ENCODE data around the gene SPPL3.
"Not testable (repeated sequence)": the region's sequence is repeated elsewhere in the genome, so short reads cannot be mapped to it uniquely, and the experiment has no call there.

The SPPL3 gene

GRCh38 chr12:120841525-120841924 lies 62.6 kb downstream of the SPPL3 start:
- in situ Hi-C loops (cut with HindIII; ENCODE audit: low pct_ligation_motif_present, low sequenced_read_pairs), result no loop called here
- Histone ChIP-seq H3K36me3 (replicated peaks) (no peaks in the 10 kb centered on the region), H3K27ac (no peak overlapping the region), H3K27me3 (replicated peaks) (no peaks in the 10 kb centered on the region), H3K4me3 (ENCODE audit: low read depth, low read length) (no peak overlapping the region)
- no peak for DNase-seq
- TF ChIP-seq, protein P1, sequence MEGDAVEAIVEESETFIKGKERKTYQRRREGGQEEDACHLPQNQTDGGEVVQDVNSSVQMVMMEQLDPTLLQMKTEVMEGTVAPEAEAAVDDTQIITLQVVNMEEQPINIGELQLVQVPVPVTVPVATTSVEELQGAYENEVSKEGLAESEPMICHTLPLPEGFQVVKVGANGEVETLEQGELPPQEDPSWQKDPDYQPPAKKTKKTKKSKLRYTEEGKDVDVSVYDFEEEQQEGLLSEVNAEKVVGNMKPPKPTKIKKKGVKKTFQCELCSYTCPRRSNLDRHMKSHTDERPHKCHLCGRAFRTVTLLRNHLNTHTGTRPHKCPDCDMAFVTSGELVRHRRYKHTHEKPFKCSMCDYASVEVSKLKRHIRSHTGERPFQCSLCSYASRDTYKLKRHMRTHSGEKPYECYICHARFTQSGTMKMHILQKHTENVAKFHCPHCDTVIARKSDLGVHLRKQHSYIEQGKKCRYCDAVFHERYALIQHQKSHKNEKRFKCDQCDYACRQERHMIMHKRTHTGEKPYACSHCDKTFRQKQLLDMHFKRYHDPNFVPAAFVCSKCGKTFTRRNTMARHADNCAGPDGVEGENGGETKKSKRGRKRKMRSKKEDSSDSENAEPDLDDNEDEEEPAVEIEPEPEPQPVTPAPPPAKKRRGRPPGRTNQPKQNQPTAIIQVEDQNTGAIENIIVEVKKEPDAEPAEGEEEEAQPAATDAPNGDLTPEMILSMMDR (IDR thresholded peaks at IDR 0.05; ENCODE audit: low read depth, low read length, missing control alignments), result no peak

GRCh38 chr12:120839503-120839902 lies 64.7 kb downstream of the SPPL3 start:
- TF ChIP-seq, protein P1 (IDR thresholded peaks at IDR 0.05; ENCODE audit: low read depth, low read length, missing control alignments), result no peak
- no peaks in the 10 kb centered on the region for H3K36me3 ChIP-seq (replicated peaks)
- in situ Hi-C loops (cut with HindIII; ENCODE audit: low pct_ligation_motif_present, low sequenced_read_pairs), result no loop called here
- H3K27ac ChIP-seq, result no peak overlapping the region
- no peaks in the 10 kb centered on the region for H3K27me3 ChIP-seq (replicated peaks)
- H3K4me3 ChIP-seq (ENCODE audit: low read depth, low read length), result no peak overlapping the region
- no peak for DNase-seq

DNA sequence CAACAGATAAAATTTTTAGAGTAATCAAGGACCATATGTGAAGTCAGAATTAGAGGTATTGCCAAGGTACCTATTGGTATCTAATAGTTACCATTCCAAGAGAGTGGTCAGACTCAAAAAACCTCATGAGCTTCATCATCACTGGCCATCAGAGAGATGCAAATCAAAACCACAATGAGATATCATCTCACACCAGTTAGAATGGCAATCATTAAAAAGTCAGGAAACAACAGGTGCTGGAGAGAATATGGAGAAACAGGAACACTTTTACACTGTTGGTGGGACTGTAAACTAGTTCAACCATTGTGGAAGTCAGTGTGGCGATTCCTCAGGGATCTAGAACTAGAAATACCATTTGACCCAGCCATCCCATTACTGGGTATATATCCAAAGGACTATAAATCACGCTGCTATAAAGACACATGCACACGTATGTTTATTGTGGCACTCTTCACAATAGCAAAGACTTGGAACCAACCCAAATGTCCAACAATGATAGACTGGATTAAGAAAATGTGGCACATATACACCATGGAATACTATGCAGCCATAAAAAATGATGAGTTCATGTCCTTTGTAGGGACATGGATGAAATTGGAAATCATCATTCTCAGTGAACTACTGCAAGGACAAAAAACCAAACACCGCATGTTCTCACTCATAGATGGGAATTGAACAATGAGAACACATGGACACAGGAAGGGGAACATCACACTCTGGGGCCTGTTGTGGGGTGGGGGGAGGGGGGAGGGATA lies 65.4 kb downstream of the SPPL3 start:
- in situ Hi-C loops (cut with HindIII; ENCODE audit: low pct_ligation_motif_present, low sequenced_read_pairs); DNase-seq; H3K36me3 ChIP-seq (replicated peaks); H3K27me3 ChIP-seq (replicated peaks); H3K27ac ChIP-seq; H3K4me3 ChIP-seq (ENCODE audit: low read depth, low read length): not testable (repeated sequence)

GRCh38 chr12:120836114-120836684 lies 68.0 kb downstream of the SPPL3 start:
- DNase-seq, result no peak
- Histone ChIP-seq H3K27ac (no peak overlapping the region), H3K27me3 (replicated peaks) (no peaks in the 10 kb centered on the region), H3K36me3 (replicated peaks) (no peaks in the 10 kb centered on the region), H3K4me3 (ENCODE audit: low read depth, low read length) (no peak overlapping the region)
- TF ChIP-seq, protein P1 (IDR thresholded peaks at IDR 0.05; ENCODE audit: low read depth, low read length, missing control alignments), result no peak
- in situ Hi-C loops (cut with HindIII; ENCODE audit: low pct_ligation_motif_present, low sequenced_read_pairs), result no loop called here

- Histone ChIP-seq H3K27ac (peak overlapping the region; percentile 29), H3K27me3 (replicated peaks) (no peaks in the 10 kb centered on the region), H3K36me3 (replicated peaks) (no peaks in the 10 kb centered on the region), H3K4me3 (ENCODE audit: low read depth, low read length) (no peak overlapping the region)
- TF ChIP-seq, protein P1 (IDR thresholded peaks at IDR 0.05; ENCODE audit: low read depth, low read length, missing control alignments), result no peak
- in situ Hi-C loops (cut with HindIII; ENCODE audit: low pct_ligation_motif_present, low sequenced_read_pairs), result no loop called here
- no peak for DNase-seq
Measured at GRCh38 chr12:120835657-120836056, 68.5 kb downstream of the SPPL3 start.

- peak overlapping the region; percentile 29 for H3K27ac ChIP-seq
- TF ChIP-seq, protein P1 (IDR thresholded peaks at IDR 0.05; ENCODE audit: low read depth, low read length, missing control alignments), result no peak
- in situ Hi-C loops (cut with HindIII; ENCODE audit: low pct_ligation_motif_present, low sequenced_read_pairs), result no loop called here
Measured at GRCh38 chr12:120835304-120835612, 68.9 kb downstream of the SPPL3 start.

More at GRCh38 chr12:120835304-120835612, 68.9 kb downstream of the SPPL3 start:
- H3K4me3 ChIP-seq (ENCODE audit: low read depth, low read length), result no peak overlapping the region
- DNase-seq, result no peak
- H3K27me3 ChIP-seq (replicated peaks), result no peaks in the 10 kb centered on the region
- H3K36me3 ChIP-seq (replicated peaks), result no peaks in the 10 kb centered on the region
